NOMO-1 (cell line): ENCODE data around the gene NFATC1.
"Not testable (repeated sequence)": the region's sequence is repeated elsewhere in the genome, so short reads cannot be mapped to it uniquely, and the experiment has no call there.

Experiments
- DNase-seq, 2 experiments: peaks; one replicate each; lab custom pipeline; 2025; ENCODE audit not compliant: unreplicated experiment in 2 of 2; lab: John Stamatoyannopoulos, UW

The NFATC1 gene

GRCh38 chr18:79374408-79375171 is 21.1 kb upstream of the NFATC1 start:
- DNase-seq: no peak

GRCh38 chr18:79375441-79376154 is 20.1 kb upstream of the NFATC1 start:
- DNase-seq: no peak

- DNase-seq: not testable (repeated sequence)
These were observed 19.1 kb upstream of the NFATC1 start for GRCh38 chr18:79376661-79377060.

GRCh38 chr18:79377187-79377891 is 18.4 kb upstream of the NFATC1 start:
- no peak for DNase-seq

GRCh38 chr18:79378536-79379250 is 17.0 kb upstream of the NFATC1 start:
- DNase-seq: peak; percentile 33 to 68

- DNase-seq: no peak
These were observed 16.4 kb upstream of the NFATC1 start for GRCh38 chr18:79379251-79379905.

GRCh38 chr18:79379931-79380815 is 15.6 kb upstream of the NFATC1 start:
- DNase-seq: no peak

GRCh38 chr18:79380816-79381806 is 14.6 kb upstream of the NFATC1 start:
- peak; percentile 26 to 31 for DNase-seq

GRCh38 chr18:79381811-79382311 is 13.9 kb upstream of the NFATC1 start:
- no peak for DNase-seq

- DNase-seq: no peak
These were observed 12.9 kb upstream of the NFATC1 start for GRCh38 chr18:79382681-79383387.

GRCh38 chr18:79383388-79384056 is 12.2 kb upstream of the NFATC1 start:
- no peak for DNase-seq

- no peak for DNase-seq
These were observed 11.5 kb upstream of the NFATC1 start for GRCh38 chr18:79384151-79384807.

- DNase-seq: no peak
These were observed 10.9 kb upstream of the NFATC1 start for GRCh38 chr18:79384834-79385233.

- DNase-seq: no peak
These were observed 10.4 kb upstream of the NFATC1 start for GRCh38 chr18:79385326-79385707.

- no peak for DNase-seq
These were observed 9.9 kb upstream of the NFATC1 start for GRCh38 chr18:79385708-79386341.

GRCh38 chr18:79386547-79386946 is 9.2 kb upstream of the NFATC1 start:
- DNase-seq: no peak
